Erythroblast (primary cell): ENCODE data around the gene SLC19A1.

ENCODE experiments used
- GATA1 ChIP-seq: IDR thresholded peaks from 2 replicates; pipeline ENCODE4 v1.6.1; 2011; ENCODE audit warnings: low read depth, mild to moderate bottlenecking, control low read depth, low read length, moderate library complexity
- POLR2A ChIP-seq: IDR thresholded peaks from 2 replicates; pipeline ENCODE4 v1.6.1; 2011; ENCODE audit warnings: mild to moderate bottlenecking, low read length

DNA sequence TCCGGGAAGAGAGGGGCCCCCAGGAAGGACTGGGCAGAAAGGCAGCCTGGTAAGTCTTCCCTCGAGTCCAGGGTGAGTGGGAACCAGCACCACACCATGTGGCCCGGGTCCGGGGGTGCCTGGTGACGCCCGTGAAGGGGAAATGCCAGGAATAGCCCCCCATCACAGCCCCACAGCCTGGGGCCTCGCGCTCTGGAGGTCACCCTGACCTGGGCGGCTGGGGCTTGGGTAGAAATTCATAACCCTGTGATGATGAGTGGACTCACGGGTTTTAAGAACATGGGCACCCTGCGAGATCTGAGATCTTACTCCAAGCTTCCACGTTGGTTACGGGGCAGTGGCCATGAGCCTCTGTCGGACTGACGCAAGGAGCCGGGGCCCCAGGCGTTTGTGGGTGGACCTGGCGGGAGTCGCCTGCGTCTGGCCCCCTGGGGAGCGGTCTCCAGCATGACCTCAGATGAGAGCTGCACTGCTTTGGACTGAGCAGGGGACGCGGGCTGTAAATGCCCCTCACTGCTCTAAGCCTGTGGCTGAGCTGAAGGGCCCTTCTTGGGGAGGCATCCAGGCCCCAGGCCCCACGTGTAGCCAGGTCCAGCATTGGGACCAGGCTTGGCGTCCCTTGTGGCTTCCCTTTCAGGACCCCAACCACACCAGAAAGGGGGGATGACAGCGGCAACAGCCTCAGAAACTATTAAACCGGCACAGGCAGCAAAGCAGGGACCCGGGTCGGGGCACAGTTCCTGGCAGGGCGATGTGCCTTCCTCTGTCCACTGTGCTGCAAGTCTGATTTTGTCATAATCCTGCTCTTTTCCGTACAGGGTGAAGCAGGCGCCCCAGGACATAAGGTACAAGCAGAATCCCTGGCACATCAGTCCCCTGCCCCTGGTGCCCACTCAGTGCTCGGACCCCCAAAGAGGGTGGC, 60.0 kb downstream of the SLC19A1 start:
- TF ChIP-seq POLR2A, result no peak
- no peak for TF ChIP-seq GATA1
